ENCODE measurements around the gene ANKFN1. TPM values are rescaled to one million over a fixed set of nuclear protein-coding genes. Genes with fewer than 3 reads are reported as not detected.

The ANKFN1 gene
- total RNA-seq, 2 donors from 2014 or later = 3.0 to 7.3 TPM

- TF ChIP-seq CTCF (IDR thresholded peaks at IDR 0.05) (no peak), POLR2AphosphoS5 (IDR thresholded peaks at IDR 0.05) (peak; percentile 76), POLR2A (IDR thresholded peaks at IDR 0.05) (no peak)
- intact Hi-C loops (cut with DNase I) = loop anchor here (10.0 kb wide), 1 partner anchor 64 kb away; no protein-coding TSS in a partner anchor
These were observed 7.1 kb downstream of the ANKFN1 start for GRCh38 chr17:56160422-56160821.

GRCh38 chr17:56165072-56165641, 11.9 kb downstream of the ANKFN1 start:
- H3K36me3 ChIP-seq = no peaks in the 10 kb centered on the region
- no peaks in the 10 kb centered on the region for H3K9me3 ChIP-seq
- DNase-seq (ENCODE audit: low spot score) = no peak
- WGBS = 94% methylated on average over 8 of the region's 8 CpGs
- no peak overlapping the region for H3K4me3 ChIP-seq
- peaks cover under 1% of the 10 kb centered on the region for H3K4me1 ChIP-seq (replicated peaks)
- H3K27ac ChIP-seq = no peak overlapping the region
- TF ChIP-seq POLR2AphosphoS5 (IDR thresholded peaks at IDR 0.05) (no peak), CTCF (IDR thresholded peaks at IDR 0.05) (no peak), POLR2A (IDR thresholded peaks at IDR 0.05) (no peak)
- no peaks in the 10 kb centered on the region for H3K27me3 ChIP-seq (replicated peaks; ENCODE audit: insufficient read depth)
- intact Hi-C loops (cut with DNase I) = loop anchor here (10.0 kb wide), 1 partner anchor 60 kb away; no protein-coding TSS in a partner anchor

More at GRCh38 chr17:56160422-56160821, 7.1 kb downstream of the ANKFN1 start:
- DNase-seq (ENCODE audit: low spot score) = peak; percentile 22
- Histone ChIP-seq H3K4me1 (replicated peaks) (peaks cover 3% of the 10 kb centered on the region), H3K36me3 (no peaks in the 10 kb centered on the region), H3K27me3 (replicated peaks; ENCODE audit: insufficient read depth) (no peaks in the 10 kb centered on the region), H3K9me3 (no peaks in the 10 kb centered on the region), H3K27ac (peak overlapping the region; percentile 3 to 39), H3K4me3 (no peak overlapping the region)
- WGBS = 12% methylated on average over 3 of the region's 3 CpGs

GRCh38 chr17:56167491-56167890, 14.2 kb downstream of the ANKFN1 start:
- no peaks in the 10 kb centered on the region for H3K36me3 ChIP-seq
- DNase-seq (ENCODE audit: low spot score) = no peak
- H3K9me3 ChIP-seq = no peaks in the 10 kb centered on the region
- H3K27ac ChIP-seq = no peak overlapping the region
- no peak for TF ChIP-seq CTCF (IDR thresholded peaks at IDR 0.05)
- no peak for TF ChIP-seq POLR2A (IDR thresholded peaks at IDR 0.05)
- no peak for TF ChIP-seq POLR2AphosphoS5 (IDR thresholded peaks at IDR 0.05)
- H3K27me3 ChIP-seq (replicated peaks; ENCODE audit: insufficient read depth) = no peaks in the 10 kb centered on the region
- WGBS = 93% methylated on average over 2 of the region's 2 CpGs
- no peak overlapping the region for H3K4me3 ChIP-seq
- intact Hi-C loops (cut with DNase I) = loop anchor here (10.0 kb wide), 1 partner anchor 57 kb away; no protein-coding TSS in a partner anchor
- no peaks in the 10 kb centered on the region for H3K4me1 ChIP-seq (replicated peaks)

- peak; percentile 38 for DNase-seq (ENCODE audit: low spot score)
- Histone ChIP-seq H3K36me3 (no peaks in the 10 kb centered on the region), H3K4me1 (replicated peaks) (no peaks in the 10 kb centered on the region), H3K4me3 (no peak overlapping the region), H3K27me3 (replicated peaks; ENCODE audit: insufficient read depth) (no peaks in the 10 kb centered on the region), H3K9me3 (no peaks in the 10 kb centered on the region), H3K27ac (no peak overlapping the region)
- no peak for TF ChIP-seq CTCF (IDR thresholded peaks at IDR 0.05)
- WGBS = 76% methylated on average over 3 of the region's 3 CpGs
- intact Hi-C loops (cut with DNase I) = loop anchor here (10.0 kb wide), 1 partner anchor 55 kb away; no protein-coding TSS in a partner anchor
These were observed 16.3 kb downstream of the ANKFN1 start for GRCh38 chr17:56169621-56170020.
